Measurements from ENCODE around the gene NIPAL3.

The NIPAL3 gene

GRCh38 chr1:24425441-24425840 lies 9.8 kb downstream of the NIPAL3 start:
- TF ChIP-seq CREB1 (IDR thresholded peaks at IDR 0.05; ENCODE audit: low read depth) (no peak), REST (IDR thresholded peaks at IDR 0.05; ENCODE audit: low read depth) (no peak), USF1 (IDR thresholded peaks at IDR 0.05) (no peak), ZBTB7A (IDR thresholded peaks at IDR 0.05; ENCODE audit: low read depth) (no peak), YY1 (IDR thresholded peaks at IDR 0.05; ENCODE audit: low read depth) (no peak), EGR1 (IDR thresholded peaks at IDR 0.05) (no peak), FOXM1 (IDR thresholded peaks at IDR 0.05; ENCODE audit: borderline replicate concordance, low read depth) (no peak), TCF12 (IDR thresholded peaks at IDR 0.05; ENCODE audit: low read depth) (no peak), RAD21 (IDR thresholded peaks at IDR 0.05; ENCODE audit: low read depth) (no peak), NFIC (IDR thresholded peaks at IDR 0.05) (no peak), EP300 (IDR thresholded peaks at IDR 0.05; ENCODE audit: borderline replicate concordance) (no peak), TAF1 (IDR thresholded peaks at IDR 0.05; ENCODE audit: low read depth) (no peak), CEBPB (IDR thresholded peaks at IDR 0.05) (no peak), TEAD4 (IDR thresholded peaks at IDR 0.05) (no peak)
- TF ChIP-seq, protein P1, sequence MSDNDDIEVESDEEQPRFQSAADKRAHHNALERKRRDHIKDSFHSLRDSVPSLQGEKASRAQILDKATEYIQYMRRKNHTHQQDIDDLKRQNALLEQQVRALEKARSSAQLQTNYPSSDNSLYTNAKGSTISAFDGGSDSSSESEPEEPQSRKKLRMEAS (IDR thresholded peaks at IDR 0.05), result no peak

DNA sequence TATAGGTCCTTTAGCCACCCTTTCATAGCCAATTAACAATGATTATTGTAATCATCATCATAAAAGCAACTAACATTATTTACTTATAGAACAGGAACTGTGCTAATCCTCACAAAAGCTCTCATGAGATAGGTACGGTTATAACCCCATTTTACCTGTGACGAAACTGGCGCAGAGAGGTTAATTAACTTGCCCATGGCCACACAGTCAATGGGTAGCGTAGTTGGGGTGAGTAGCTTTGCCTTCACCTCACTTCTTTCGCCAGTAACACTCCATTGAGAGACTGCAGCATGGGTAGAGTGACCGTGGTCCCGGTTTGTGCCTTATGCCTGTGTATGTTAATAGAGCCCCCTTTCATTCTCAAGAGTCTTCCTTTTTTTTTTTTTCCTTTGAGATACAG lies 10.3 kb downstream of the NIPAL3 start:
- TF ChIP-seq YY1 (IDR thresholded peaks at IDR 0.05; ENCODE audit: low read depth), result no peak
- no peak for TF ChIP-seq USF1 (IDR thresholded peaks at IDR 0.05)
- no peak for TF ChIP-seq TEAD4 (IDR thresholded peaks at IDR 0.05)
- TF ChIP-seq, protein P1 (IDR thresholded peaks at IDR 0.05), result no peak
- no peak for TF ChIP-seq TCF12 (IDR thresholded peaks at IDR 0.05; ENCODE audit: low read depth)
- TF ChIP-seq ZBTB7A (IDR thresholded peaks at IDR 0.05; ENCODE audit: low read depth), result no peak
- TF ChIP-seq CEBPB (IDR thresholded peaks at IDR 0.05), result no peak
- TF ChIP-seq FOXM1 (IDR thresholded peaks at IDR 0.05; ENCODE audit: borderline replicate concordance, low read depth), result no peak
- TF ChIP-seq RAD21 (IDR thresholded peaks at IDR 0.05; ENCODE audit: low read depth), result no peak
- no peak for TF ChIP-seq REST (IDR thresholded peaks at IDR 0.05; ENCODE audit: low read depth)
- no peak for TF ChIP-seq EP300 (IDR thresholded peaks at IDR 0.05; ENCODE audit: borderline replicate concordance)
- no peak for TF ChIP-seq TAF1 (IDR thresholded peaks at IDR 0.05; ENCODE audit: low read depth)
- TF ChIP-seq NFIC (IDR thresholded peaks at IDR 0.05), result no peak
- no peak for TF ChIP-seq EGR1 (IDR thresholded peaks at IDR 0.05)
- no peak for TF ChIP-seq CREB1 (IDR thresholded peaks at IDR 0.05; ENCODE audit: low read depth)

DNA sequence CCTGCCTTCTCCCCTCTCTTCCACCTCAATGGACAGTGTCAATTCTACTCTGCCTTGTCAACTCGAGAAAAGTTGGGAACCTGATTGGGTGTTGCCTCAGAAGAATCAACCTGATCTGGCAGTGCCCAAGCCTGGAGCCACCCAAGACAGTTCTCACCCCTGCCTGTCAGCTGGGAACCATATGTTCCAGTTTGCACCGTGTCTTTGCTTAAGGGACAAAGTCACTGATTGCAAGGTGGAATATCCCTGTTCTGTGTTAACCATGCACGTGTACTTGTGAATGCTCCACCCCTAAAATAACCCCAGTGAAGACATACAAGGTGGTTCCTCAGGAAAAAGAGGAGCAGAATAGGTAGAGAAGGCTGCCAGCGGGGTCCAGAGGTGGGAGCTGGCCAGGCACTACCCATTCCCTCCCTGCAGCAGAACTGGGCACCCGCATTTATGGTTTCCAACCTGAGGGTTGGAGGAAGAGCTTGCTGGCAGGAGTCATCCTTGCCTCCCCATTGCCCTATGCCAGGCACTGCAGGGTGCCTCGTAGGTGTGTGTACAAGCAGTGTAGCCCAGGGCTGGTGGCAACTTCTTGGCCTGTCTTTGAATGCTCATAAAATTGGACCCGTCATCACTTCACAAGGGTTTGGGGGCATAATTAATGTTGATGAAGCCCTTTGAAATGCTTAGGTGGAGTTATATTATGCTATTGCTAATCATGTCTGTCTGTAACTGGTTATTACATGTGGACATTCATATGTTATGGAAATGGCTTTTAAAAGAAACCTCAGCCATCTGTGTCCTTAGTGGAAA lies 11.3 kb downstream of the NIPAL3 start:
- no peak for TF ChIP-seq TAF1 (IDR thresholded peaks at IDR 0.05; ENCODE audit: low read depth)

DNA sequence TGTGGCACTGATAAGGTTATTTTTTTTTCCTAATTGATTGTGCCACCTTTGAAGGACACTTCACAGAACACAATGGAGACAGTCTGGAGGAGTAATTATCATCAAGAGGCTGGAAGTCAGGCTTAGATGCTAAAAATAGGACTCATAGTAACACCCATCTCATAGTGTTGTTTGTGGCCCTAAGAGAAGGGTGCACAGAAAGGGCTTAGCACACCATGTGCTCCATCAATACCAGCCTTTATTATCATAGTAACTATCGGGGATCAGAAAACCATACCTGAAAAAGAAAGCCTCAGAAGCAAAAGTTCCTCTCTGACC lies 11.9 kb downstream of the NIPAL3 start:
- TF ChIP-seq TEAD4 (IDR thresholded peaks at IDR 0.05) (no peak), ZBTB7A (IDR thresholded peaks at IDR 0.05; ENCODE audit: low read depth) (no peak), NFIC (IDR thresholded peaks at IDR 0.05) (no peak), TCF12 (IDR thresholded peaks at IDR 0.05; ENCODE audit: low read depth) (no peak), TAF1 (IDR thresholded peaks at IDR 0.05; ENCODE audit: low read depth) (no peak), CEBPB (IDR thresholded peaks at IDR 0.05) (no peak), EGR1 (IDR thresholded peaks at IDR 0.05) (no peak), USF1 (IDR thresholded peaks at IDR 0.05) (no peak)
- TF ChIP-seq, protein P1 (IDR thresholded peaks at IDR 0.05), result no peak

DNA sequence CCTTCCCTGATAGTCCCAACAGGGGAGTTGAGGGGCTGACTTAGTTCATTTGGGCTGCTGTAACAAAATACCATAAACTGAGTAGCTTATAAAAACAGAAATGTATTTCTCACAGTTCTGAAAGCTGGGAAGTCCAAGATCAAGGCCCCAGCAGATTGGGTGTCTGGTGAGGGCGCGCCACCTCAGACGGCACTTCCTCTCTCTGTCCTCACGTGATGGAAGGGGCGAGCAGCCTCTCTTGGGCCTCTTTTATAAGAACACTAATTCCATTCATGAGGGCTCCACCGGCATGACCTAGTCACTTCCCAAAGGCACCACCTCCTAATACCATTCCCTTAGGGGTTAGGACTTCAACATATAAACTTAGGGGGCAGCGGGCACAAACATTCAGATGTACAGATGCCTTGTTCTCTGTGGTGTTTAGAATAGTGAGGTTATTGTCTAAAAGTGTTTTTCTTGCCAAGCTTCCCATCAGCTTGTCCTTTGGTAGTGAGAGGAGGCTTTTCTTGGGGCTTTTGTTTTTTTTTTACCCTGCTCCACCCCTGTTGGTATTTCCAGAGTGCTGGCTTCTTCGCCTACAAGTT lies 20.3 kb downstream of the NIPAL3 start:
- no peak for TF ChIP-seq TAF1 (IDR thresholded peaks at IDR 0.05; ENCODE audit: low read depth)
- TF ChIP-seq YY1 (IDR thresholded peaks at IDR 0.05; ENCODE audit: low read depth), result no peak
- no peak for TF ChIP-seq FOXM1 (IDR thresholded peaks at IDR 0.05; ENCODE audit: borderline replicate concordance, low read depth)

All from Ishikawa (cell line).